Loucy (cell line): Measurements from ENCODE around the gene PPIP5K1.
"Not testable (repeated sequence)": the region's sequence is repeated elsewhere in the genome, so short reads cannot be mapped to it uniquely, and the experiment has no call there.

Experiments used
- CTCF ChIP-seq: fragments of 200-600 bp; sonication (generic); conservative IDR thresholded peaks from 2 replicates; pipeline ENCODE4 v1.5.1; 2014; ENCODE audit warnings: mild to moderate bottlenecking, antibody characterized with exemption, low read length
- EZH2phosphoT487 ChIP-seq: fragments of 200-600 bp; IDR thresholded peaks from 2 replicates; pipeline ENCODE4 v1.6.1; 2018; ENCODE audit warnings: antibody characterized with exemption, mild to moderate bottlenecking, moderate library complexity, borderline replicate concordance

DNA sequence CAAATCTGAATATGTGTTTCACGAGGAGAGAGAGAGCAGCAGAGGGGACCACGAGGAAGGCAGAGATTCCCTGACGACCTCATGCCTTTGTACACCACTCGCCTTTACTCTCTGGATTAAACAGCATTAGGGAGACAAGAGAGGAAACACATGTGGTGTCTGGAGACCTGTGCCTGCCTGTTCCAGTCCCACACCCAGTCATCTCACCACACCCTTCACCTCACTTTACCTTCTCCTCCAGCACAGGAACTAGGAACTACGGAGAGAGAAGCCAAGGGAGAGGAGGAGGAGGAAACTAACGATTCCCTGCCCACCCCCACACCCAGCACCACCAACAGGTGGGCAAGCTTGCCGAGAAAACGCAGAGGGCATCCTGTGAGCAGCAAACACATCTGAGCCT lies 2.8 kb upstream of the PPIP5K1 start:
- not testable (repeated sequence) for TF ChIP-seq CTCF, EZH2phosphoT487
